NB4 (cell line): ENCODE results near the gene C2orf76.

ENCODE experiments used
- DNase-seq: peaks from one replicate; pipeline ENCODE4 v3.0.0; 2010; ENCODE audit warnings: low read depth
- H3K4me3 ChIP-seq: one replicate; pipeline ENCODE4 v1.5.1; 2011; ENCODE audit warnings: mild to moderate bottlenecking, low read depth, low read length, moderate library complexity
- MAX ChIP-seq: IDR thresholded peaks from 2 replicates; pipeline ENCODE4 v1.6.1; 2011; ENCODE audit warnings: low read depth, low read length
- MYC ChIP-seq: IDR thresholded peaks from 2 replicates; pipeline ENCODE4 v1.6.1; 2011; ENCODE audit warnings: low read depth, low read length
- POLR2A ChIP-seq: IDR thresholded peaks from 2 replicates; pipeline ENCODE4 v1.6.1; 2011; ENCODE audit warnings: mild to moderate bottlenecking; ENCODE audit not compliant: insufficient read length; ENCODE audit errors: extremely low read depth
- TF ChIP-seq, protein P1 (sequence below): IDR thresholded peaks from one replicate; pipeline ENCODE4 v1.5.1; 2012; ENCODE audit warnings: low read depth, low read length

Gene C2orf76

GRCh38 chr2:119364798-119365197 lies 1.8 kb downstream of the C2orf76 start:
- H3K4me3 ChIP-seq, result peak overlapping the region; percentile 73
- TF ChIP-seq MYC, result no peak
- no peak for DNase-seq

DNA sequence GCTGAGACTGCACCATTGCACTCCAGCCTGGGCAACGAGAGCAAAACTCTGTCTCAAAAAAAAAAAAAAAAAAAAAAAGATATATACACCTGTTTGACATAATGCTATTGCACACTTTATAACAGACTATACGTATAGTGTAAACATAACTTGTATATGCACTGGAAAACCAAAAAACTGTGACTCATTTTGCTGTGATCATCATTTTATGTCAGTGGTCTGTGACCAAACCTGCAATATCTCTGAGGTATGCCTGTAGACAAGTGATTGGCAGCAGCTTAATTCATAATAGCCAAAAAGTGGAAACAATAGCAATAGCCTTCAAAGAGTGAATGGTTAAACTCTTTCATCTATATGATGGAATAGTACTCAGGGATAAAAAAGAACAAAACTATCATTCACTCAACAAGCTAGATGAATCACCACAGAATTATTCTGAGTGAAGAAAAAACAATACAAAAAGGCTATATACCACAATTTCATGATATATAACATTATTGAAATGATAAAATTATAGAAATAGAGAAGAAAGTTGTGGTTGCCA lies 6.1 kb downstream of the C2orf76 start:
- no peak overlapping the region for H3K4me3 ChIP-seq
- DNase-seq, result no peak
- TF ChIP-seq, protein P1, sequence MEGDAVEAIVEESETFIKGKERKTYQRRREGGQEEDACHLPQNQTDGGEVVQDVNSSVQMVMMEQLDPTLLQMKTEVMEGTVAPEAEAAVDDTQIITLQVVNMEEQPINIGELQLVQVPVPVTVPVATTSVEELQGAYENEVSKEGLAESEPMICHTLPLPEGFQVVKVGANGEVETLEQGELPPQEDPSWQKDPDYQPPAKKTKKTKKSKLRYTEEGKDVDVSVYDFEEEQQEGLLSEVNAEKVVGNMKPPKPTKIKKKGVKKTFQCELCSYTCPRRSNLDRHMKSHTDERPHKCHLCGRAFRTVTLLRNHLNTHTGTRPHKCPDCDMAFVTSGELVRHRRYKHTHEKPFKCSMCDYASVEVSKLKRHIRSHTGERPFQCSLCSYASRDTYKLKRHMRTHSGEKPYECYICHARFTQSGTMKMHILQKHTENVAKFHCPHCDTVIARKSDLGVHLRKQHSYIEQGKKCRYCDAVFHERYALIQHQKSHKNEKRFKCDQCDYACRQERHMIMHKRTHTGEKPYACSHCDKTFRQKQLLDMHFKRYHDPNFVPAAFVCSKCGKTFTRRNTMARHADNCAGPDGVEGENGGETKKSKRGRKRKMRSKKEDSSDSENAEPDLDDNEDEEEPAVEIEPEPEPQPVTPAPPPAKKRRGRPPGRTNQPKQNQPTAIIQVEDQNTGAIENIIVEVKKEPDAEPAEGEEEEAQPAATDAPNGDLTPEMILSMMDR, result no peak
- no peak for TF ChIP-seq MAX

DNA sequence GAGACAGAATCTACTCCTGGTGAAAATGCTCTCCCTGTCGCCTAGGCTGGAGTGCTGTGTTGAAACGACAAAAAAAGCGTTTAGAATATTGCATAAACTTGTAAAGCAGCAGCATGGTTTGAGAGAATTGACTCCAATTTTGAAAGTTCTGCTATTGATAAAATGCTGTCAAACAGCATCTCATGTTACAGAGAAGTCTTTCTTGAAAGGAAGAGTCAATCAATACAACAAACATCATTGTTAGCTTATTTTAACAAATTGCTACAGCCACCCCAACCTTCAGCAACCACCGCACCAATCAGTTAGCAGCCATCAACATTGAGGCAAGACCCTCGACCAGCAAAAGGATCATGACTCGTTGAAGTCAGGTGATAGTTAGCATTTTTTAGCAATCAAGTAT lies 6.9 kb downstream of the C2orf76 start:
- H3K4me3 ChIP-seq, result no peak overlapping the region
- no peak for TF ChIP-seq MAX
- TF ChIP-seq, protein P1, result no peak
- TF ChIP-seq MYC, result no peak
- TF ChIP-seq POLR2A, result no peak
- DNase-seq, result no peak

GRCh38 chr2:119354860-119355259 lies 11.8 kb downstream of the C2orf76 start:
- TF ChIP-seq MAX (no peak), MYC (no peak), POLR2A (no peak)
- TF ChIP-seq, protein P1, result no peak
- no peak for DNase-seq
- H3K4me3 ChIP-seq, result no peak overlapping the region

GRCh38 chr2:119352357-119352756 lies 14.3 kb downstream of the C2orf76 start:
- no peak overlapping the region for H3K4me3 ChIP-seq
- DNase-seq, result peak; percentile 68

GRCh38 chr2:119350311-119350998 lies 16.2 kb downstream of the C2orf76 start:
- TF ChIP-seq POLR2A, result no peak
- no peak overlapping the region for H3K4me3 ChIP-seq
- peak; percentile 27 for DNase-seq

More at GRCh38 chr2:119352357-119352756, 14.3 kb downstream of the C2orf76 start:
- TF ChIP-seq MAX (no peak), POLR2A (no peak), MYC (no peak)
- TF ChIP-seq, protein P1, result no peak

GRCh38 chr2:119349289-119349688 lies 17.3 kb downstream of the C2orf76 start:
- H3K4me3 ChIP-seq, result no peak overlapping the region
- TF ChIP-seq, protein P1, result no peak
- DNase-seq, result no peak
